ENCODE data around the gene PTPRC. TPM values are rescaled to one million over a fixed set of nuclear protein-coding genes. Genes with fewer than 3 reads are reported as not detected.

Gene PTPRC
- total and polyA plus RNA-seq, 12 donors, result 1.0 to 62.7 (median 5.3) TPM

- H3K4me1 ChIP-seq, result peaks cover 0 to 76% (median 0%) of the 10 kb centered on the region in 9 donors
- H3K27ac ChIP-seq, result peak overlapping the region in 1 of 10 donors; percentile 91
- H3K9me3 ChIP-seq, result no peaks in the 10 kb centered on the region
- DNase-seq (no peak), ATAC-seq (no peak)
- intact Hi-C loops (cut with DNase I), result no loop called here
- no peak overlapping the region for H3K4me3 ChIP-seq
- TF ChIP-seq CTCF (IDR thresholded peaks at IDR 0.05), result peak in 6 of 9 donors; percentile 22 to 52 (median 36)
- H3K36me3 ChIP-seq, result no peaks in the 10 kb centered on the region
- H3K27me3 ChIP-seq, result peaks cover 0 to 4% (median 0%) of the 10 kb centered on the region in 7 donors
These were observed 47.4 kb downstream of the PTPRC start for GRCh38 chr1:198686069-198686728.

DNA sequence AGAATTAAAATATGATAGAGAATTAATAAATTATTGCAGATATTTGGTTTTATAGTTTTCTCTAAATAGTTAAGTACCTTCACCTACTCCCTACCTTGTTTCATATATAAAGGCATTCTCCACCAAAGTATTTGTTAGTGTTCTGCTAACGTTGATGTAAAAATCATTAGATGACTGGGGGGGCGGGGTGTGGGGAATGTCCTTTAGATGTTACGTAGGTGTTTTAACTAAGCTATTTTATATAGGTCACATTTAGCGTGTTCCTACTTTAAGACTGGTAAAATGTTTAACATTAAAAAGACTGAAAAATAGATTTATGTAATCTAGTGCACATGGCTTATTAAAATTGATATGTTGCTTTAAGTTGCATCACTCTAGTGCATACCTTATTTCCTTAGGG is 48.6 kb downstream of the PTPRC start:
- H3K27ac ChIP-seq, result no peak overlapping the region
- ATAC-seq, result no peak
- no peaks in the 10 kb centered on the region for H3K9me3 ChIP-seq
- H3K4me3 ChIP-seq, result no peak overlapping the region
- no peaks in the 10 kb centered on the region for H3K36me3 ChIP-seq
- TF ChIP-seq CTCF (IDR thresholded peaks at IDR 0.05), result no peak
- H3K27me3 ChIP-seq, result no peaks in the 10 kb centered on the region
- WGBS, 2 donors, result 88 to 89% methylated on average over 4 of the region's 4 CpGs
- H3K4me1 ChIP-seq, result peaks cover 0 to 65% (median 0%) of the 10 kb centered on the region in 9 donors
- intact Hi-C loops (cut with DNase I), result no loop called here
- no peak for DNase-seq

GRCh38 chr1:198691063-198691462 is 52.2 kb downstream of the PTPRC start:
- no peaks in the 10 kb centered on the region for H3K9me3 ChIP-seq
- H3K27me3 ChIP-seq, result no peaks in the 10 kb centered on the region
- WGBS, 2 donors, result 95 to 96% methylated on average over 1 of the region's 1 CpG
- no peak overlapping the region for H3K27ac ChIP-seq
- H3K36me3 ChIP-seq, result peaks cover 0 to 10% (median 0%) of the 10 kb centered on the region in 9 donors
- ATAC-seq (no peak), DNase-seq (no peak)
- intact Hi-C loops (cut with DNase I), result no loop called here
- no peak overlapping the region for H3K4me3 ChIP-seq
- no peak for TF ChIP-seq CTCF (IDR thresholded peaks at IDR 0.05)
- H3K4me1 ChIP-seq, result peaks cover 0 to 39% (median 0%) of the 10 kb centered on the region in 9 donors

DNA sequence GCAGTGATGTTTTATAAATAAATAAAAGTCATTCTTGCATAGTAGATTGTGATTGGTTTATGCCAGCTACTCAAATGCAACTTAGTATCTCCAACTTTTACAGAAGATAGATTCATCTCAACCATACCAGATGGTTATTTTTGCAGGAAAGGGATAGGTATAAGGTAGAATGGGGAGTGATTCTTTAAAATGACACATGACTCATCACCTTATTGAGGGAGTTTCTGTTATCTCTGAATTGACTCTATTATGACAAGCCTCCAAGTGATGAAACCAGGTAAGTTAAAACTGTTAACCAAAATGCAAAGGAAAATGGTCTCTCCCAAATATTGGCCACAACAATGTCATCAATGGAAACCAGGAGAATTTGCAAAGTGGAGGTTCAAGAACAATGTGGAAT is 54.5 kb downstream of the PTPRC start:
- intact Hi-C loops (cut with DNase I), result no loop called here
- no peak for ATAC-seq

More for the DNA sequence above, 54.5 kb downstream of the PTPRC start:
- Histone ChIP-seq H3K27me3 (no peaks in the 10 kb centered on the region), H3K9me3 (no peaks in the 10 kb centered on the region), H3K4me3 (no peak overlapping the region), H3K4me1 (peaks cover 0 to 30% (median 0%) of the 10 kb centered on the region in 9 donors), H3K27ac (no peak overlapping the region), H3K36me3 (peaks cover 0 to 31% (median 0%) of the 10 kb centered on the region in 9 donors)
- no peak for TF ChIP-seq CTCF (IDR thresholded peaks at IDR 0.05)
- DNase-seq, result no peak

All from heart right ventricle (tissue), 16 donors.